Brain pericyte (primary cell): Measurements from ENCODE around the gene POPDC3.
"Not testable (repeated sequence)": the region's sequence is repeated elsewhere in the genome, so short reads cannot be mapped to it uniquely, and the experiment has no call there.

Source experiments
- DNase-seq: peaks from one replicate; pipeline ENCODE4 v3.0.0-alpha.2; 2012; ENCODE audit warnings: low read depth, low spot score

POPDC3 gene

GRCh38 chr6:105179244-105180065, at the start of gene POPDC3:
POPDC3 (minus strand) TSS chr6:105180014; CDS start chr6:105161909, 18,105 bp downstream.
- no peak for DNase-seq

GRCh38 chr6:105227295-105227767, 47.5 kb upstream of the POPDC3 start:
- no peak for DNase-seq

- DNase-seq: no peak
These were observed 46.9 kb upstream of the POPDC3 start for GRCh38 chr6:105226598-105227294.

GRCh38 chr6:105223242-105223641, 43.4 kb upstream of the POPDC3 start:
- no peak for DNase-seq

- not testable (repeated sequence) for DNase-seq
These were observed 41.4 kb upstream of the POPDC3 start for GRCh38 chr6:105221219-105221618.

- DNase-seq: no peak
These were observed 40.4 kb upstream of the POPDC3 start for GRCh38 chr6:105220186-105220585.

GRCh38 chr6:105219218-105219617, 39.4 kb upstream of the POPDC3 start:
- not testable (repeated sequence) for DNase-seq

GRCh38 chr6:105215506-105215905, 35.7 kb upstream of the POPDC3 start:
- no peak for DNase-seq

- DNase-seq: no peak
These were observed 34.9 kb upstream of the POPDC3 start for GRCh38 chr6:105214668-105215067.

GRCh38 chr6:105213272-105213671, 33.5 kb upstream of the POPDC3 start:
- no peak for DNase-seq

- no peak for DNase-seq
These were observed 32.8 kb upstream of the POPDC3 start for GRCh38 chr6:105212587-105212986.

GRCh38 chr6:105211831-105212230, 32.0 kb upstream of the POPDC3 start:
- DNase-seq: no peak

- DNase-seq: no peak
These were observed 31.2 kb upstream of the POPDC3 start for GRCh38 chr6:105210932-105211531.

GRCh38 chr6:105209950-105210706, 30.3 kb upstream of the POPDC3 start:
- DNase-seq: no peak

GRCh38 chr6:105207524-105208269, 27.9 kb upstream of the POPDC3 start:
- DNase-seq: no peak

GRCh38 chr6:105204768-105205167, 25.0 kb upstream of the POPDC3 start:
- no peak for DNase-seq

GRCh38 chr6:105204331-105204730, 24.5 kb upstream of the POPDC3 start:
- DNase-seq: no peak

GRCh38 chr6:105202486-105202885, 22.7 kb upstream of the POPDC3 start:
- no peak for DNase-seq

- DNase-seq: no peak
These were observed 20.4 kb upstream of the POPDC3 start for GRCh38 chr6:105200133-105200730.

- DNase-seq: no peak
These were observed 19.9 kb upstream of the POPDC3 start for GRCh38 chr6:105199711-105200110.

- DNase-seq: no peak
These were observed 16.3 kb upstream of the POPDC3 start for GRCh38 chr6:105196076-105196475.
